ENCODE data around the gene CNPY1.

Gene CNPY1

GRCh38 chr7:155536451-155536850, 9.9 kb downstream of the CNPY1 start:
- ATAC-seq: no peak
- Mint-ChIP-seq H3K4me1 (peaks cover 14% of the 10 kb centered on the region), H3K9me3 (no peaks in the 10 kb centered on the region), H3K4me3 (no peak overlapping the region), H3K27me3 (peaks cover 62% of the 10 kb centered on the region), H3K36me3 (ENCODE audit: low read depth) (no peaks in the 10 kb centered on the region), H3K27ac (no peak overlapping the region)
- no peak for DNase-seq

- Mint-ChIP-seq H3K9me3 (no peaks in the 10 kb centered on the region), H3K4me3 (no peak overlapping the region), H3K27me3 (peaks cover 71% of the 10 kb centered on the region), H3K4me1 (peaks cover 14% of the 10 kb centered on the region), H3K27ac (no peak overlapping the region), H3K36me3 (ENCODE audit: low read depth) (no peaks in the 10 kb centered on the region)
- DNase-seq (no peak), ATAC-seq (no peak)
Observed at GRCh38 chr7:155534691-155535090, 11.7 kb downstream of the CNPY1 start.

- Mint-ChIP-seq H3K36me3 (ENCODE audit: low read depth) (no peaks in the 10 kb centered on the region), H3K9me3 (no peaks in the 10 kb centered on the region), H3K27ac (no peak overlapping the region), H3K4me3 (peak overlapping the region; percentile 59), H3K27me3 (peaks cover 72% of the 10 kb centered on the region), H3K4me1 (peaks cover 14% of the 10 kb centered on the region)
- ATAC-seq (peak; percentile 53), DNase-seq (peak; percentile 64)
Observed at GRCh38 chr7:155533827-155534690, 12.3 kb downstream of the CNPY1 start.

- Mint-ChIP-seq H3K27ac (no peak overlapping the region), H3K27me3 (peaks cover 69% of the 10 kb centered on the region), H3K9me3 (no peaks in the 10 kb centered on the region), H3K36me3 (ENCODE audit: low read depth) (no peaks in the 10 kb centered on the region), H3K4me1 (peaks cover 14% of the 10 kb centered on the region), H3K4me3 (peak overlapping the region; percentile 59)
- ATAC-seq: no peak
- DNase-seq: peak; percentile 11
Observed at GRCh38 chr7:155533120-155533826, 13.1 kb downstream of the CNPY1 start.

DNA sequence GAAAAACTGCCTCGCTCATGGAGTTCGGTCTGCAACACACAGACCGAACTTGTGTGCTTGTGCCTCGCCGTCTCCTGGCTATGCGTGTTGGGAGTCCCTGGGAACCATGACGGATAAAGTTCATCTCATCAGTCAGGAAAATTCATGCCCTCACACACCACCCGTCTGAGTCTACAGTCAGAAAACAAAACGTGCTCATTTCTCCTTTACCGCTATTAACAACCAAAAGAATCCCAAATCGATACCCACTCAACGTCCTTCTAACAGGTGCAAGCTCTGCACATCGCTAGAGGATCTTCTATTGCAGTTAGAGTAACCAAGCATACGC, 13.6 kb downstream of the CNPY1 start:
- Mint-ChIP-seq H3K9me3 (no peaks in the 10 kb centered on the region), H3K36me3 (ENCODE audit: low read depth) (no peaks in the 10 kb centered on the region), H3K4me3 (peak overlapping the region; percentile 5), H3K27me3 (peaks cover 70% of the 10 kb centered on the region), H3K4me1 (peaks cover 14% of the 10 kb centered on the region), H3K27ac (no peak overlapping the region)
- no peak for DNase-seq
- no peak for ATAC-seq

DNA sequence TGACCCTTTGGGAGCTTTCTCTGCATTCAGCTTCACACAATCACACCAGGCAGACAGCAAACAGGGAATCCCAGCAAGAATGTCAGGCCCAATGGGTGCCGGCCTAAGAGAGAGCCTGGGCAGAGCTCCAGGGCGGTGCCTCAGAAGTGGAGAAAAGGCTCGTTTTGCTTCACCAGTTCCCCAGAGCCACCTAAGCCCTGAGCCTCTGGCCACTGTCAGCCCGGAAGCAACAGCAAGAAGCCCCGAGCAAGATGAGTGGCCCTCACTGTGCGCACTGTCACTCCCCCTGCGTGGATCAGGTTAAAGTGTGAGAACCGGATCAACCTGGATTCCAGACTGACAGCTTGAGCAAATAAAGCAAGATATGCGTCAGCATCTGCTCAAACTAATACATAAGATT, 14.7 kb downstream of the CNPY1 start:
- peaks cover 14% of the 10 kb centered on the region for H3K4me1 Mint-ChIP-seq
- DNase-seq (no peak), ATAC-seq (no peak)
- H3K36me3 Mint-ChIP-seq (ENCODE audit: low read depth): no peaks in the 10 kb centered on the region
- H3K9me3 Mint-ChIP-seq: no peaks in the 10 kb centered on the region
- H3K4me3 Mint-ChIP-seq: no peak overlapping the region
- peaks cover 66% of the 10 kb centered on the region for H3K27me3 Mint-ChIP-seq
- no peak overlapping the region for H3K27ac Mint-ChIP-seq

GRCh38 chr7:155530601-155531000, 15.8 kb downstream of the CNPY1 start:
- Mint-ChIP-seq H3K4me3 (no peak overlapping the region), H3K27ac (no peak overlapping the region), H3K36me3 (ENCODE audit: low read depth) (no peaks in the 10 kb centered on the region), H3K27me3 (peaks cover 64% of the 10 kb centered on the region), H3K4me1 (peaks cover 14% of the 10 kb centered on the region), H3K9me3 (no peaks in the 10 kb centered on the region)
- ATAC-seq: no peak
- DNase-seq: no peak

- Mint-ChIP-seq H3K27me3 (peaks cover 59% of the 10 kb centered on the region), H3K9me3 (no peaks in the 10 kb centered on the region), H3K27ac (no peak overlapping the region), H3K4me3 (no peak overlapping the region), H3K4me1 (peaks cover 14% of the 10 kb centered on the region), H3K36me3 (ENCODE audit: low read depth) (no peaks in the 10 kb centered on the region)
- DNase-seq (no peak), ATAC-seq (no peak)
Observed at GRCh38 chr7:155529845-155530244, 16.5 kb downstream of the CNPY1 start.

DNA sequence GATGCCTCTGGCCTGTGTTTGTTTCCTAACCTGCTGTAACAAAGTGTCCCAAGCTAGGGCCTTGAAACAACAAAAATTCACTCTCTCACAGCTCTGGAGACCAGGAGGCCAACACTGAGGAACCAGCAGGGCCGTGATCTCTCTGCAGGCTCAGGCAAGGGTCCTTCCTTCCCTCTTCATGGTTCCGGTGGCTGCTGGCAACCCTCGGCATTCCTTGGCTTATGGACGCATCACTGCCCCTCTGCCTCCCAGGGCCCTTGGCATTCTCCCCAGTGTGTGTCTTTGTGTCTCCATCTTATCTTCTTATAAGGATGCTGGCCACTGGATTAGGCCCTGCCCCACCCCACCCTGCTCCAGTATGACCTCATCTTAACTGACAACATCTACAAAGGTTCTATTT, 17.0 kb downstream of the CNPY1 start:
- Mint-ChIP-seq H3K27me3 (peaks cover 55% of the 10 kb centered on the region), H3K9me3 (no peaks in the 10 kb centered on the region), H3K4me1 (peaks cover 13% of the 10 kb centered on the region)

GRCh38 chr7:155527664-155528063, 18.7 kb downstream of the CNPY1 start:
- Mint-ChIP-seq H3K9me3 (no peaks in the 10 kb centered on the region), H3K4me1 (peaks cover 1% of the 10 kb centered on the region), H3K27ac (no peak overlapping the region), H3K4me3 (no peak overlapping the region), H3K36me3 (ENCODE audit: low read depth) (no peaks in the 10 kb centered on the region), H3K27me3 (peaks cover 44% of the 10 kb centered on the region)
- DNase-seq (no peak), ATAC-seq (no peak)

More for the DNA sequence above, 17.0 kb downstream of the CNPY1 start:
- no peak overlapping the region for H3K27ac Mint-ChIP-seq
- DNase-seq (no peak), ATAC-seq (no peak)
- no peaks in the 10 kb centered on the region for H3K36me3 Mint-ChIP-seq (ENCODE audit: low read depth)
- H3K4me3 Mint-ChIP-seq: no peak overlapping the region

DNA sequence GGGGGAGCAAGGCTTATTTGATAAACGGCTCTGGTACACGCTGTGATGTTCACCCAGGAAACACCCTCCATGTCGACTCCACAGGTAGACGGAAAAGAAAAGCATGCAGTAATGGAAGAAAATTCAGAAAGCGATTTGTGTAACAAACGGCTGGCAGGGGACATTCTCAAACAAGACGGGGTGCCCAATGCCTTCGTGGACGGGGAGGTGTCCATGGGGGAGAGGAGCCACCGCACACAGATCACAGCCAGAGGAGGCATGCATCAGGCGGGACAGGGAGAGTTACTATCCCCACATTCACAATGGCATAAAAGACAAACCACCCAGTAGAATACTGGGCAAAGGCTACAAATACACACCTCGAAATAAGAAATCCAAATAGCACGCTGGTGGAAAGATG, 20.1 kb downstream of the CNPY1 start:
- no peak overlapping the region for H3K4me3 Mint-ChIP-seq
- no peaks in the 10 kb centered on the region for H3K36me3 Mint-ChIP-seq (ENCODE audit: low read depth)
- H3K4me1 Mint-ChIP-seq: no peaks in the 10 kb centered on the region
- no peaks in the 10 kb centered on the region for H3K9me3 Mint-ChIP-seq
- no peak overlapping the region for H3K27ac Mint-ChIP-seq
- peaks cover 33% of the 10 kb centered on the region for H3K27me3 Mint-ChIP-seq
- ATAC-seq (no peak), DNase-seq (no peak)

- Mint-ChIP-seq H3K9me3 (no peaks in the 10 kb centered on the region), H3K4me1 (no peaks in the 10 kb centered on the region), H3K27ac (no peak overlapping the region), H3K36me3 (ENCODE audit: low read depth) (no peaks in the 10 kb centered on the region), H3K4me3 (no peak overlapping the region), H3K27me3 (peaks cover 21% of the 10 kb centered on the region)
- ATAC-seq (no peak), DNase-seq (no peak)
Observed at GRCh38 chr7:155524018-155524556, 22.3 kb downstream of the CNPY1 start.

- Mint-ChIP-seq H3K27ac (no peak overlapping the region), H3K27me3 (peaks cover 23% of the 10 kb centered on the region), H3K4me1 (no peaks in the 10 kb centered on the region), H3K4me3 (no peak overlapping the region), H3K9me3 (no peaks in the 10 kb centered on the region), H3K36me3 (ENCODE audit: low read depth) (no peaks in the 10 kb centered on the region)
- ATAC-seq (no peak), DNase-seq (no peak)
Observed at GRCh38 chr7:155523168-155523675, 23.1 kb downstream of the CNPY1 start.

GRCh38 chr7:155521743-155522398, 24.5 kb downstream of the CNPY1 start:
- Mint-ChIP-seq H3K9me3 (no peaks in the 10 kb centered on the region), H3K4me3 (no peak overlapping the region), H3K4me1 (no peaks in the 10 kb centered on the region), H3K36me3 (ENCODE audit: low read depth) (no peaks in the 10 kb centered on the region), H3K27me3 (peaks cover 24% of the 10 kb centered on the region), H3K27ac (no peak overlapping the region)
- ATAC-seq (no peak), DNase-seq (no peak)
